Stimulated activated CD4-positive, alpha-beta T cell treated with anti-CD3 and anti-CD28 coated beads, Interleukin-4, amount 100 ng/mL, for 48 hours (primary cell): ENCODE data around the gene USP3.

Experiments used
- DNase-seq, 2 donors: peaks; one replicate each; pipeline ENCODE4 v3.0.0-alpha.2; 2020; ENCODE audit warnings: low read depth in 2 of 2

USP3 gene

DNA sequence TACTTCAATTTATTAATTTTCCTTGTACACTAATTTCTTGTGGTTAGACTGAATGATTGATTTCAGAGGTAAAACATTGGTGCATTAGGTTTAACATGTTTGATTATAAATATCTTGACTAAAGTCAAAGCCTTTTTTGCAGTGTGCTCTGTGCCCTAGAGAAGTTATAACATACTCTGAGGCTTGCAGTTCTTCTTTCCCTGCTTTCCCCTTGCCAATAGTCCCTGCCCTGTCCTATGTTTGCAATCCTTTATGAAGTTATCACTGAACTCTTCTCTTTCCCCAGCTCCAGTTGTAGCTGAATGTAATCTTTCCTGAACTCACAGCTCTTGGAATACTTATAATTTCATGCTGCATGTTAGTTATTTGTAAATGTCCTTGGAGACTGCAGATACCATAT is 35.6 kb downstream of the USP3 start:
- no peak for DNase-seq

DNA sequence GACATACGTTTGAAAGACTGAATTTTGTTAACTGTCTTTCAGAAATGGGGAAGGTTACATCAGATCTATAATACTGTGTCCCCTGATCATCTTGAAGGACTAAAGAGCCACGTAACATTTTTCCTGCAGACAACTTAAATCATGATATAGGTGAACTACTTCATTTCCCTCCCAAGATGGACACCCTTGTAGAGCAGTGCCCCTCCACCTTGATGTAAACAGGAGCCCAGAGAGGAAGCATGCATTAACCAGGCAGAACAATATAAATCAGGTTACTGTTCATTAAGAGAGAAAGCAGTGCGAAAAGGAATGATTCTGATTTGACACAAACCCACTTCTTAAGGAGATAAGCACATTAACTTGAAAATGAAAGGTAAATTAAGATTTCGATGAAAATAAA is 36.1 kb downstream of the USP3 start:
- DNase-seq = no peak

DNA sequence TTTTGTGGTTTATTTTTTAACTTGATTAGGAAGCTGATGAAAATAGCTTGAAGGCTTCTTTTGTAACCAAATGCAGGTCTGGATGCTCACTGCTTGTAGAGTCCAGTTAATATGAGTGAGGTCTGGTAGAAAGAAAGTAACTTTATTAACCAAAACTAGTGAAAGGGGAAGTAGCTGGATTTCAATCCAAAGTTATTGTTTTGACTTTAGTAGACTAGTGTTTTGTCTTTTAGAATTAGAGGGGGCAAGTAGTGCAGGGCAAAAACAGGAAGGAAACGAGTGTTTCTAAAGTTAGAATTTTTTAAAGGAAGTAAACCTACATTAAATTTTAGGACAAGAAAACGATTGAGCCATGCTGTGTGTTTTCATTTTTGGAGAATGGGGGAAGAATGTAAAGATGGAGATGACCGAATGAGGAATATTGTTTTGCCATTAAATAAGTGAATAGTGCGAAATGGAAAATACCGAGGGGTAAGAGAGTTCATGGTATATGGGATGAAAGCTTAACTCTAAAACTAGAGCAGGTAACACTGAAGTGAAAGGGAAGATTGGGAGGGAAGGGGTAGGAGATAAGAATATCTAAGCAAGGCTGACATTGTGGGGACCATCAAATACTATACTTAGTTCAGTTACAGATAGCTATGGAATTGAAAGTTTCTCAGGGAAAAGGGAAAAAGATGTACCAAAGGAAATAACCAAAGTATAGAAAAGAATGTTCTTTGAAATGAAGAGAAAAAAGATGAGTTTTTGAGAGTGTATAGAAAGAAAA is 40.0 kb downstream of the USP3 start:
- no peak for DNase-seq

DNA sequence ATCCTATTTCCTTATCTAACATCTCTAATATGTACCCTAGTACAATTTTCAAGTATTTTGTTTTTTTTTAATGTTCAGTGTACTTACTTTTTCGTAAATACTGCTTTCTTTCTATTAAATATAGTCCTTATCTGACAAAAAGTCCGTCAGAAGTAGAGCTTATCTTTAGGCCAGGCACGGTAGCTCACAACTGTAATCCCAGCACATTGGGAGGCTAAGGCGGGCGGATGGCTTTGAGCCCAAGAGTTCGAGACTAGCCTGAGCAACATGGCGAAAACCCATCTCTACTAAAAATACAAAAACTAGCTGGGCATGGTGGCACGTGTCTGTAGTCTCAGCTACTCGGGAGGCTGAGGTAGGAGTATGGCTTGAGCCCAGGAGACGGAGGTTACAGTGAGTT is 41.1 kb downstream of the USP3 start:
- no peak for DNase-seq

DNA sequence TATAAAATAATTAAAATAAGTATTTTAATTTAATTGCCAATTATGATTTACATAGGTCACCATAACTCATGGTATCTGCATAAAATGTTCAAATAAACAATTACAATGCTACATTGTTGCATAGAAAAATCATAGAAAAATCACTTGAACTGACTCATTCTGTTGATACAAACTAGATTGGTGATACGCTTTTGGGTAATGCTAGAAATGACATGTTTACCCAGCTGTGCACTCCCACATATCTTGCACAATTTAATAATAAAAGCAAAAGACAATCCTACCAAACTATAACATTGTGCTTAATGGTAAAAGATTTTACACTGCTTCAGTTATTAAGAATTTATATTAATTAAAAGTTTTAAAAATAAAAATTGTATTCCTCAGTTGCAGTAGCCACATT is 47.0 kb downstream of the USP3 start:
- no peak for DNase-seq

DNA sequence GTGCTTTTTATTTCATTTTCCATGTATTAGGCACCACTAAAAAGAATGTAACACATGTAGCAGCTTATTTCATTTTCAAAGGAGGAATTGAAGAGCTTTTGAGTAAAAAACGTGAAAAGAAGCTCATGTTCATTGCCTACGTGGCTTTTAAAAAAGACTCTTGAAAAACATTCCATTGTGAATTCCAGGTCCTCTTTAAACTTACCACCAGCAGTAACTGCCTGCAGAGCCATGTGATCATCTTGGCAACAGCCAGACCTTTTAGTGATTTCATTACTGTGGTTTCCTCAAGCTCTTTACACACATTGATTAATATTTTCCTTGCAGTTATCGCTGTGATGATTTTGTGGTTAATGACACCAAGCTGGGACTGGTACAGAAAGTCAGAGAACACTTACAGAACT is 49.0 kb downstream of the USP3 start:
- no peak for DNase-seq

DNA sequence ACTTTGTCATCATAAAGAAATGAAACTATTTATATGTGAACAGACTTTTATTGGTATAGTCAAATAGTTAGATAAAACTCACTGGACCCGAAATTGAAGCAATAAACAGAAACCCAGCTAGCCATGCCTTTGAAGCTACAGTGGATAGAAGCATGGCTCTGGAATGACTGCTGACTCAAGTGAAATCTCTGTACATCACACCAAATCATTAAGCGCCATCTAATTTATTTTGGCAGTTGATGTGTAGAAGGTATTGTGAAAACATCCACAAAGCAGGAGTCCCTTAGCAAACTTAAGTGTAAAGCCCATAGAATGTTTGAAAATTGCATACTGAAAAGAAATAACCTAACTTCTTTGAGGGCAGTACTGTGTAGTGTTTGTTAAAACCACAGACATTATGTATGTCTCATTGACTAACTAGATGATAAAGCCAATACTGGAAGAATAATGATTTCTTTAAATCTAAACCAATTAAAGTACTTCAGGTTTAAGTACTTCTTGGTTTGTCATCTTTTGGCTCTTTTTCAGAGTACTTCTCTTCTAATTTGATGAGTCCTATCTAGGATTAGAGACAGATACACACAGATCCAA is 50.0 kb downstream of the USP3 start:
- DNase-seq = no peak

DNA sequence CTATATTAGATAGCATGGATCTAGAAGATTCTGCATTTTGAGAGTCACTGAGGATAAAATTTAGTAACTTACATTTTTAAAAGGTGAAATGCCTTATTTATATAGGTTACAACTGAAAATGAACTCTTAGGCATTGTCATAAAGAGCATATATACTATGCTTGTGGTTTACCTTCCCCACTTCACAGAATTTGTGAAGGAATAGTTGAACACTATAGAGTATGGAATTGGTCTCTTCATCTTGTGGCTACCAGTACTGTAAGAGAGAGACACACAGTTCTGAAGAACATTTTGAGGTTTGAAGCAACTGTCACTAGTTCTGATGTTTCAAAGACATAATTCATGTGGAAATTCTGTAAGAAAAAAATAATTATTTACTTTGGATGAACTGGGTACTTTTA is 51.1 kb downstream of the USP3 start:
- no peak for DNase-seq

DNA sequence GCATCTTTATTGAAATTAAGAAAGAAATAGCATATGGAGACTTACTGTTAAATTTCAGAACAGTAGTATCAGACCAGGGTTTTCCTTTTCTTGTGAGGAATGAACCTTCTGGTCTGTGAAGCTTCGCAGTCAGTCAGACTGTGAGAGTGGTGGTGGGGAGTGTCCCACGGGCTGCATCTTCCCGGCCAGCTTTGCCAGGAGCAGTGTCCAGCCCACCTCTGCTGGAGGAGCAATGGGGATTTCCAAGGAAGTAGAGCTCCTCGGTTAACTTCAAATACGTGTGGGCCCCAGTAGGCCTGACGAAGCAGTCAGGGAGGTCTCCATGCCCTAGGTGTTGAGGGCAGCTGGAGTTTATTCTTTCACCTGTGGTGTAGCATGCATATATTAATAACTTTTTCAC is 51.9 kb downstream of the USP3 start:
- no peak for DNase-seq

DNA sequence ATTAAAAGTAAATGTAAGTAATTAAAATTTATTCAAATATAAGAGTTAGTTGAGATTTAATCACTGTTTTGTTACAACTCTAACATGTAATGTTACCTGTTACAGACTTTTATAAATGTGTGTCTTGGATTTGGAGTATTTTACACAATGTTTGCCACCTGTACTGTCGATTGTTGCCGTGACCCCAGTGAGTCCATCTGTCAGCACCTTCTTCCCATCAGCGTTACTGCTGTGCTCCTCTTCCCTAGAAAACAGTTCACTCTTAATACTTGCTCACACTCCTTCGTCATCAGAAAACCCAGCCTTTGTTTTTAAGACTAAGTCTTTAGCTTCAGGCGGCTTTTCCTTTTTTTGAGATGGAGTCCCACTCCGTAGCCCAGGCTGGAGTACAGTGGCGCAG is 52.3 kb downstream of the USP3 start:
- no peak for DNase-seq

DNA sequence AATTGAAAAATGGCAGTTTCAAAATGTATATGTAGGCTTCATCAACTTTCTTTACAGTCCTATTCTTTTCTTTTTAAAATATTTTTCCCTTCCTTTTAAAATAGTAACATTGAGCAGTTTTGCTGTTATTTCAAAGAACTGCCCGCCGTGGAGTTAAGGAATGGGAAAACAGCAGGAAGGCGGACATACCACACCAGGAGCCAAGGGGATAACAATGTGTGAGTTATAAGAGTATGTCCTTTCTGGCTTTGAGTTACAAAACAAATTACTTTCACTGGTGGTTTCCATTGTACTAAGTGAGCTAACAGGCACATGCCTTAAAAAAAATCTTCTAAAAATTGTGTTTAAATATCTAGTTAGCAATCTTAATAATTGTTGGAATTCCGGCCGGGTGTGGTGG is 55.4 kb downstream of the USP3 start:
- no peak for DNase-seq

DNA sequence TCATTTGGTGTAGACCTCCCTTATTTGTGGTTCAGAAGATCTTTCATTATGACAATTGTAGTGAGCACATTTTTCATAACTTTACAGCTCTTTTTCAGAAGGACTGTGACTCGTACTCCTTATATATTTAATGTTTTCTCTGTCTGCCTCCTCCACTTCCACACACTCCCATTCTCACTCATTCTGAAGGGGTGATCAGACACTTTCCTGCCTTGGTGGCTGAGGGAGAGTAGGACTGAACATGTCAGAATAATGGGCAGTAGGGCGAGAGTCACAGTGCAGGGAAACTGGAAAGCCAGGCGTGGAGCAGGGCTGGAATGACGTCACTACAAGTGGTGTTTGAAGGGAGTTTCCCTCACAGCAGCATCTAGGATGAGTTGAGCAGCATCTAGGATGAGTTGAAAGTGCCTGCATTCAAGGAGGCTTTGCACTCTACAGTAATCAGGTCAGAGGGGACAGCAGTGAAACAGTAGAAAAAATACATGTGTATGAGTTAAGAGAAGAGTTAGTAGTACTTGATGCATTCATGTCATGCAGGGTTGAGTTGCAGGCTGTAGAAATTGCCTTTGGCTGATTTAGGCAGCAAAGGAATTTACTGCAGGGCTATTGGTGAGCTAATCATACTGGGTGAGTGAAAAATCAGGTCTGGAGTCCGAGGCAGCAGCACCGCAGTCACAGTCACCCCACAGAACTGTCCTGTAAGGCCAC is 56.5 kb downstream of the USP3 start:
- DNase-seq = peak; percentile 32 to 71

DNA sequence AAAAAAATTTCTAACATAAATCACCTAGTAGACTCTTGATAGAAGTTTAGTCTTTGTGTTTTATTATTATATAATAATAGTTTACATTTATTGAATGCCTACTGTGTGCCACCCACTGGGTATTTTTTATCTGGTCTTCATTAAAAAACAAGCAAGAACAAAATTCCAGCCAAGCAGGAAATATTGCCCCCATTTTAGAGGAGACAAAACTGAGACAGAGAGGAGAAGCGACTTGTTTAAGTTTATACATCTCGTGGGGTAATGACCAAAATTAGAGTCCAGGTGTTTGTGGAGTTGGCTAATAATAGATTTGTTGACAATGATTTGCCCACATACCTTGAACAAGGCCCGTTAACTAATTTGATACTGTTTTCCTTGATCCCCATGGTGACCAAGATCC is 59.7 kb downstream of the USP3 start:
- DNase-seq = no peak

DNA sequence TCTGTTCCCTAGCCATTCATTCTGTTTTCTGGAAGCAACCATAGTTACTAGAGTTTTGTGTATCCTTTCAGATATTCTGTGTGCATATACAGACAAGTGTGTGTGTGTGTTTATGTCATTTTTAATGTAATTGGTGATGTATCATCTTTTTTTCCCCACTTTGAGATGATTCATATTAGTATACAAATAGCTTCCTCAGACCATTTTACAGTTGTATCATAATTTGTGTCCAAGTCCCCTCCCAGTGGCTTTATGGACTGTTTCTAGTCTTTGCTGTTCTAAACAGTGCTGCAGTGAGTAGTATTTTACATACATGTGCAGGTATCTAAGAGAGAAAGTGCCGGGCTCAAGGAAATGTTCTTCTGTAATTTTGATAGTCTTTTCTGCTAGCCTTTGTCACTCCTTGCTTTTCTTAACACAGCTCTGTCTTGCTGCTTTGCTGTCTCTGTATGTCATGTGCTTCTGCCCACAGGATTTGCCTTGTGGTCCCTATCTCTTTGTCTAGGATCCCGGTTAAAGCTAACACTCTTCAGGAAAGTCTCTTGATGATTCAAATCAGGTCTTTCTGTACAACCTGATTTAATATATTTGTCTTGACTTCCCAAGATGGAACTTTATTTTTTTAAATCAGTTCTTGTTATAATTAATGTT is 61.3 kb downstream of the USP3 start:
- DNase-seq = no peak

DNA sequence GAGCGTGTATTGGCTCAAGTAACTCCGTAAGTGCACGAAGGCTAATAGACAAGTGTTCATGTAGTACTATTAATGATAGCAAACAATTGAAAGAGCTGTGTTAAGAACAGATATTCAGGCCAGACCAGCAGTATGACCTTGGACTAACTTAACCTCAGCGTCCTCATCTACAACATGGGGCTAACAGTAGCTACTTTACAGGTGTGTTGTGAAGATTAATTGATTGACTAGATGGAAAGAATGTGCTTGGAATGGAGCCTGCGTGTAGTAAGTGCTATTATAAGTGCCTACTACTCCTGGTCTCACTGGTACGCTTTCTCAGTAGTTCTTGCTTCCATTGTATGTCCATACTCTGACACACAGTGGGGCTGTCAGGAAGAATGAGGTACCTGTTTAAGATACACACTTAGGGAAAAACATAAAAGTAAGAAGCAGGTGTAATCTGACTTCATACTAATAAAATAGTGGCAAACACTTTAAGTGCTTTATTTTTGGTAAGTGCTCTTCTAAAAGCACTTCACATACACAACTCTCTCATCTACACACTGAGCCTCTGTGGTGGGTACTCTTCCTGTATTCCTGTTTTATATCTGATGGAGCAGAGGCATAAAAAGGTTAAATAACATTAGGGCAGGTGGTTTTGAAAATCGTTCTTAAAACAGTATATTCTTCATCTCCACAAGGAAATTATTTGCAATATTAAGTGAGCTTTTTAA is 68.5 kb downstream of the USP3 start:
- no peak for DNase-seq

DNA sequence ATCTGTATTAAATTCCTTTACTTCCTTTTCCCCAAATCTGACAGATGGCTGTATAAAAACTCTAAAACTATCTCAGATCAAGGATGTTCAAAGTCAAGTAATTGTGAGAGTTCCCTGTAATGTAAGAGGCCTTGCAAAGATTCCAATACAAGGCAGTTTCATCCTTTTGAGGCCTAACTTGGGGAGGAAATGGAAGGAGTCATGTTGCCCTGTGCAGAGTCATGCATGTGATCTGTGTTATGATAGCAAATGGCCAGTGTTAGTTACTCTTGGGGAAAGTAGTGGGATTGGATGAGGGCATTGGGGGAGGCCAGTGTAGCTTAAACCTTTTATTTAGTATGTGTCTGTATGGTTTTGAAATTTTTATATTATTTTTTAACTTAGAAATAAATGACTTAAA is 69.1 kb downstream of the USP3 start:
- no peak for DNase-seq

DNA sequence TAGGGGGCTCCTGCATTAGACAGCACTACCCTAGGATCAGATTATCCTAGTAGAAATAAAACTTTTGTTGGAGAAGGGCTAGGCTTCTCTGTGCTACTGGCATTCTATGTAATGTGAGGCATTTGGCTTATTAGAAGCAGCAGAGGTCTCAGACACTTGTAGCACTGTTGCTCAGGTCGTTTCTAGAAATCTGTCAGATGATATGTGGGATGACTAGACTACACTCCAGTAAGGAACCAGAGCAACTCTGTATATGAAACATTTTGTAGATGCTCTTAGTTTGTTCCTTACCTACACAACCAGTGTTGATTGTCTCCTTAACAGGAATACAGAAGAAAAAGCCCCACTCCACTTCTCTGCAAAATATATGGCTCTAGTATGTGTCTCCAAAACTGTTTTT is 70.9 kb downstream of the USP3 start:
- DNase-seq = no peak

DNA sequence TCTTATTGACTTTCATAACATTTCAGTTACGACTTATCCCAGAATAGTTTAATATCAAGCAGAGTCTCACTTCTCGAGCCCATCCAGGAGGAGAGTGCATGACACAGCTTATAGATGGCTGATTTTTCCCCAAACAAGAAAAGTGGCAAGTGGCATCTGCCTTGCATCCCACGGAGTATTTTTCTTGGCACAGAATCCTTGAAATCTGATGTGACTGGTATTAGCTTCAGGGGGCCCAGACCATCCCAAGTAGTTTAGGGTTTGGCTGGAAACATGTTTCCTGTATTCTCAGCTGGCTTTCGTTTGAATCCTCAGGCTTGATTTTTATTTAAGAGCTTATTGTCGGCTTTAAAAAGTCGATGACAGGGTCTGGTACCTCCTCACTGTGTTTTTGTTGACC is 72.0 kb downstream of the USP3 start:
- DNase-seq = no peak

DNA sequence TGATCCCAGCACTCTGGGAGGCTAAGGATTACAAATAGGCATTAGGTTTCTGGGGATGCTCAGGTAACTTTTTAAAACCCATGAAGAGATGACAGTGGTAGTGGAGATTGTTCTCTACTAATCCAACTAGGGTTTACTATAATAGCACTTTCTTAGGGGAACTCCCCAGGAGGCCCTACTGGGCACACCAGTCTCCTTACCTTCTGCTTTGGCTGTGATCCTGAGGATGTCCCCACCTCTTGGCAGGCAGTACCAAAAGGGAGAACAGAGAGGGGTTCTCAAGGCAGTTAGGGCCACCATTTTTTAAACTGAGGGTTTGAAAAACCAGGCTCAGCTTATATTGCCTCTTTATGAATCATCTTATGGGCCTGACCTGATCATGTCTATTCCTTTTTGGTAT is 77.8 kb downstream of the USP3 start:
- DNase-seq = no peak

DNA sequence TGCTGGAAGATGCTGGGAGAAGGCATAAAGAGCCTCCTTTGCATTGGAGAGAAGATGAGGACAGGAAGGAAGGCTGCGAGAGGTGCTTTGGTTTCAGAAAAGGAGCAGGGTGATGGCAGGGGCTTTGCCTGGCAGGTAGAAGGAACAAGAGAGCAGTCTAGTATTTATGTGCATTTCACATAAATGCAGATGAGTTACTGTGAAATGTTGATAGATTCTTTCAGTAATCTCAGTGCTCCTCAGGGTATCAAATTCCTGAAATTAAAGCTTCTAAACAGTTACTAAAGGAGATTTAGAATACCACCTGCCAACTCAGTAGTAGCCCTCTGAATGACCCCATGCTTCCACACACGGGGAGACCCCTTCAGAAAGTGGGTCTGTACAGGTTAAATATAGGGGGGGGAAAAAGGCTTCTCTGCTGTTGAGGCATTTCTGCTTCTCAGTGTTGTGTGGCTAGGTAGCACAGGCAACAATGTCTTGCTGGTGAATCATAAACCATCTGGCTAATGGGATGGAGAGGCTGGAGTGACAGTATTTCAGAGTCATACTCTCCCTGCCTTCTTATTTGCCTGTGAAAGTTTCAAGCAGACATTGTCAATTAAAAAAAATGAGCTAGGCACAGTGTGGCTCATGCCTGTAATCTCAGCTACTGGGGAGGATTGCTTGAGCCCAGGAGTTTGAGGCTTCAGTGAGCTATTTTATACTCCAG is 78.5 kb downstream of the USP3 start:
- no peak for DNase-seq

DNA sequence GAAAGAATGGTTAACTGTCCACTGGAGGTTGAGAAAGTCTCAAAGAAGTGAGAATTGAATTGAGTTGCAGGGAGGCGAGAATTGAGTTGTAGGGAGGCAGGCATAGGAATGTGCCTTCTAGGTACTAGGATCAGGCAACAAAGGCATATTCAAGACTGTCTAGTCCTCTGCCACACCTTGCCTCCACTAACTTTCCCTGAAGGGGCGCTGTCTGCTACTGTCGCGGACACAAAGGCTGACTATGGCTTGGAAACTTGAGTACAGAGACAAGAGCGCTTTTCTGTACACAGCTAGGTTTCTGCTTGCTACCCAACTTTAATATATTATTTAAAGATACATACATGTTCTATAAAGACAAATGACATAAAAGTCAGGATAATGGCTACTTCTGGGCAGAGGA is 82.4 kb downstream of the USP3 start:
- no peak for DNase-seq

DNA sequence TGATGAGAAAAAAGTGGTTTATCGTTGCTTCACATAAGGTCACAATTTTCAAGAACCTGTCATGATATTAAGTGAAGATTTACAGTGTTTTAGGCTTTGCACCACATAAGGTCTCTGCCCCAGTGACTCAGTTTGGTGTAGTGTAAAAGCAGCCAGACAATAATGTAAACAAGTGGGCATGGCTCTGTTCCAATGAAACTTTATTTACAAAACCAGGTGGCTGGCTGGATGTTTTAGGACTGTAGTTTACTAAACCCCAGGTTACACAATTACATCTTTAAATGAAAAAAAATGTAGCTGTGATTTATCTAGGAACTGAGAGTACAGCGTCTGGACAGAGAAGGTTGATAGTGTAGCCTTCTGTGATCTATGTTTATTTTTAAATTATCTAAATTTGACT is 83.1 kb downstream of the USP3 start:
- DNase-seq = no peak
